Mucosa of descending colon (tissue), 3 donors: Measurements from ENCODE around the gene SLIT3. TPM values are rescaled to one million over a fixed set of nuclear protein-coding genes. Genes with fewer than 3 reads are reported as not detected.
A peak's percentile ranks its signal among the peaks of the same experiment; 100 is the strongest.

Experiments used
- ATAC-seq: fragments of 200-7000 bp; cut with Tn5 transposase; one replicate; pipeline ENCODE4 v1.9.1; 2020; ENCODE audit warnings: mild to moderate bottlenecking, moderate library complexity
- DNase-seq, 3 donors: peaks; one replicate each; pipeline ENCODE4 v3.0.0-alpha.2; 2020
- H3K36me3 ChIP-seq: fragments of 200-600 bp; one replicate; pipeline ENCODE4 v1.8.0; 2021; ENCODE audit warnings: low read depth, mild to moderate bottlenecking
- H3K4me1 ChIP-seq: fragments of 200-600 bp; one replicate; pipeline ENCODE4 v1.8.0; 2021; ENCODE audit warnings: low read depth, mild to moderate bottlenecking
- H3K4me3 ChIP-seq: fragments of 200-600 bp; one replicate; pipeline ENCODE4 v1.8.0; 2021; ENCODE audit warnings: mild to moderate bottlenecking
- H3K9me3 ChIP-seq: fragments of 200-600 bp; one replicate; pipeline ENCODE4 v1.8.0; 2021; ENCODE audit warnings: mild to moderate bottlenecking
- intact Hi-C, 2 donors: fragments of 100-400 bp; cut with DNase I in 1 of 2; cut with micrococcal nuclease in 1 of 2; formaldehyde crosslinking; loops; one replicate each; pipeline versions ENCODE4 v1.11.0 to v1.11.1; 2022; cut with DNase I, micrococcal nuclease
- total RNA-seq, 3 donors: library from RNA; stranded (reverse); fragmentation: NEBNext Ultra II Directional in 2 of 3; extraction: Animal tissue kit (Norgen Biotek cat#: 25700) in 2 of 3; gene quantifications; one replicate each; pipeline versions ENCODE4 v1.2.1 to v1.2.4, GENCODE V29; 2021 to 2023
- TF ChIP-seq, protein P1 (sequence below): fragments of 200-600 bp; IDR thresholded peaks from one replicate; pipeline ENCODE4 v1.8.0; 2022; ENCODE audit warnings: antibody characterized with exemption, mild to moderate bottlenecking
- donor health status: DM: no; HTN: no; CAD: no; lungs with moderate emphysema.
- donor health status: DM: no; HTN: no; CAD: no.
- donor health status: DM: no; HTN: yes; CAD: no.

Gene SLIT3
- total RNA-seq, 3 donors from 2014 or later = 4.2 to 25.5 (median 16.1) TPM

GRCh38 chr5:168921147-168921866 lies 379.6 kb downstream of the SLIT3 start:
- Histone ChIP-seq H3K36me3 (no peaks in the 10 kb centered on the region), H3K9me3 (no peaks in the 10 kb centered on the region), H3K4me3 (no peak overlapping the region), H3K4me1 (no peaks in the 10 kb centered on the region)
- intact Hi-C loops = no loop called here
- TF ChIP-seq, protein P1, sequence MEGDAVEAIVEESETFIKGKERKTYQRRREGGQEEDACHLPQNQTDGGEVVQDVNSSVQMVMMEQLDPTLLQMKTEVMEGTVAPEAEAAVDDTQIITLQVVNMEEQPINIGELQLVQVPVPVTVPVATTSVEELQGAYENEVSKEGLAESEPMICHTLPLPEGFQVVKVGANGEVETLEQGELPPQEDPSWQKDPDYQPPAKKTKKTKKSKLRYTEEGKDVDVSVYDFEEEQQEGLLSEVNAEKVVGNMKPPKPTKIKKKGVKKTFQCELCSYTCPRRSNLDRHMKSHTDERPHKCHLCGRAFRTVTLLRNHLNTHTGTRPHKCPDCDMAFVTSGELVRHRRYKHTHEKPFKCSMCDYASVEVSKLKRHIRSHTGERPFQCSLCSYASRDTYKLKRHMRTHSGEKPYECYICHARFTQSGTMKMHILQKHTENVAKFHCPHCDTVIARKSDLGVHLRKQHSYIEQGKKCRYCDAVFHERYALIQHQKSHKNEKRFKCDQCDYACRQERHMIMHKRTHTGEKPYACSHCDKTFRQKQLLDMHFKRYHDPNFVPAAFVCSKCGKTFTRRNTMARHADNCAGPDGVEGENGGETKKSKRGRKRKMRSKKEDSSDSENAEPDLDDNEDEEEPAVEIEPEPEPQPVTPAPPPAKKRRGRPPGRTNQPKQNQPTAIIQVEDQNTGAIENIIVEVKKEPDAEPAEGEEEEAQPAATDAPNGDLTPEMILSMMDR = no peak
- ATAC-seq = no peak
- DNase-seq = no peak

DNA sequence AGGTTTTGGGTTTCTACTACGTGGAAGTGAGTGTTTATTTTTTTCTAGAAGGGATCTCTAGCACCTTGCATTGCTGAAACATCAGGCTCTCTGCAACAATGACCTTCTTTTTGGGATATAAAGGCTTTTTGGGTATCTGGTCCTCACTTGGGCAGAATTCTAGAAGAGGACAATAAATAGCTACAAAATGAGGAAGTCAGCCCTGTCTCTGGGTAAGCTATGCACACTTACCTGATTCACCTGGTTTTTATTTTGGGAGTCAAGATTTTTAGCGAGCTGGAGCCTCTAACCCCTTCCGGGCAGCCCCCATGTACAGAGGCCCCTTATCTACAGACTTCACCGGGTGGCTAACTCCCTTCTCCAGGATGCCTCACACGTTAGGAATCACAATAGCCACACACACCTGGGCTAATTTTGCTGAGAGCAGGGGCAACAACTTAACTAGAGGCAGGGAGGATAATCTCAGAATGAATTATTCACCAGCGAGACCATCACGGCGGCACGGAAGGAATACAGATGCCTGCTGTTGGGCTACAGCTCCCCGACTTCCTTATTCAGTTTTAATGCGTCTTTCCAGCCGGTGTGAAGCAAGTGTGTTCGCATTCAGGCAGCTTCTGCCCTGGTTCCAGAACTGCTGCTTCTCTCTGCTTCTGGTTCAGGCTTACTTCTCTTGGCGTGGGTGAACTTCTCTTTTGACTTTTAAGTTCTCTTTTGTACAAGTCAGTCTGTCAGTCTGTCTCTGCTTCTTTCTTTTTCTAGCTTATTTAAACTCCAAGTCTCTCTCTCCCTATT lies 380.7 kb downstream of the SLIT3 start:
- no peaks in the 10 kb centered on the region for H3K36me3 ChIP-seq
- ATAC-seq = no peak
- H3K4me3 ChIP-seq = no peak overlapping the region
- TF ChIP-seq, protein P1 = no peak
- DNase-seq = peak in 1 of 3 donors; percentile 8
- no peaks in the 10 kb centered on the region for H3K9me3 ChIP-seq
- H3K4me1 ChIP-seq = no peaks in the 10 kb centered on the region
- intact Hi-C loops = no loop called here

DNA sequence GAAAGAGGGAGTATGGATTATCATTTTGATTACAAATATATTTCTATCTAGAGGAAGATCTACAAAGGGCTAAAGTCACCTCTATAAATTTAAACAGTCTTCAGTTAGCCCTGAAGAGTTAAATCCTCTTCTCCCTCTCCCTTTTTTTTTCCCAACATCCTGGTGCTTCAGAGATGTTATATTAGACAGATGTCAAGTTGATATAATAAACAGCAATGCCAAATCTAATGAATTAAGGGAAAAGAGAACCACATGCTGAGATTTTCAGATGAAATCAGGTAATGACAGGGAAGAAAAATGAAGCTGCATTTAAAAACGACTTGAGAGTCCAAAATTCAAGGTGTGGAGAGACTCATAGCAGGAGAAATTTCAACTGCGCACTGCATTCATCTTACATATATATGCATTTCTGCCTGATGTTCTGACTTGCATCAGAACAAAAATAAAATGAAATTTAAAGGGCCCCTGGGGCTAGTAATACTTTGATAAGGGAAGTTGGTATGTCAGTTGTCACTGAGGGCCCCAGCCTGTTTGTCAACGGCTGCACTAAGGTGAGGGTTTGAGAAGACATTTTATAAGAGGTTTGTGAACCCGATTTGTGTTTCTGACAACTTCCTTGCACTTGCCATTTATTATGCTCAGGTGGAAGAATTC lies 382.9 kb downstream of the SLIT3 start:
- no peak overlapping the region for H3K4me3 ChIP-seq

DNA sequence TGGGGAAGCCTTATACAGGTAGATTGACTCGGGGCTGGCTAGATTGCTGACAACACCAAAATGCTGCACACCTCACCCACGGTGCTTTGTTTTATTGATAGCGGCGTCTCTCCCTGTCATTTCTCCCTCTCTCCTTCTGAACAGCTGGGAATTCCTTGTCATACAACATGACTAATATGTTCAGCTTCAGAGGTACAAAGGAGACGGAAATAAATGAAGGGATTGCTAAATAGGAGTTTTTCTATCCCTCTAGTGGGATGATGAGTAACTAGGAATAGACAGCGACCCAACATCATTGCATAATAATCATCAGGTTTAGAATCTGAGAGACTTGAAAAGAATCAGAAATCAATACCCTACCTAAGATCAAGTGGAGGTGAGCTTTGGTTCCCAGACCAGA lies 384.1 kb downstream of the SLIT3 start:
- ATAC-seq (peak; percentile 17), DNase-seq (no peak)
- H3K36me3 ChIP-seq = no peaks in the 10 kb centered on the region
- intact Hi-C loops = no loop called here
- no peaks in the 10 kb centered on the region for H3K9me3 ChIP-seq
- no peaks in the 10 kb centered on the region for H3K4me1 ChIP-seq
- TF ChIP-seq, protein P1 = no peak
- no peak overlapping the region for H3K4me3 ChIP-seq

More for the DNA sequence above, 382.9 kb downstream of the SLIT3 start:
- Histone ChIP-seq H3K36me3 (no peaks in the 10 kb centered on the region), H3K4me1 (no peaks in the 10 kb centered on the region), H3K9me3 (no peaks in the 10 kb centered on the region)
- no peak for ATAC-seq
- no peak for DNase-seq
- TF ChIP-seq, protein P1 = no peak
- intact Hi-C loops = no loop called here

DNA sequence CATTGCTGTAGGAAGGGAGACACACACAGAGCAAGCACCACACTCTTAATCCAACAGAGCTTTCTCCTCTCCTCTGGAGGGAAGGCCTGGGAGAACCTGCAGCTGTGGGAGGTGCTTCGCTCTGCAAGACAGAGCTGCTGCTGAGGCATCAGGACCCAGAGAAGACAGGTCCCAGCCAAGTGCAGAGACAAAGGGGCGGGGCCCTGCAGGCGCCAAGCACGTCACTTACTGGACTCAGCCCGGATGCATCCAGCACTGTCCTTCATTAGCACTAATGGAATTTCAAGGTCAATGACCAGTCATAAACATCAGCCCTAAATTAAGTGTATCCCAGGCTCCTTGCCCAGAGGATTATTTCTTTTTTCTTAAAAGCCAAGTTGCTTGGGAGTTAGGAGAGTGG lies 384.7 kb downstream of the SLIT3 start:
- intact Hi-C loops = no loop called here
- Histone ChIP-seq H3K36me3 (no peaks in the 10 kb centered on the region), H3K4me1 (no peaks in the 10 kb centered on the region), H3K4me3 (no peak overlapping the region), H3K9me3 (no peaks in the 10 kb centered on the region)
- peak; percentile 42 for ATAC-seq
- DNase-seq = peak; percentile 39 to 63 (median 45)
- TF ChIP-seq, protein P1 = no peak
